ENCODE results near the gene SLC43A2. TPM values are rescaled to one million over a fixed set of nuclear protein-coding genes. Genes with fewer than 3 reads are reported as not detected.
A peak's percentile ranks its signal among the peaks of the same experiment; 100 is the strongest.
"Not testable (repeated sequence)": the region's sequence is repeated elsewhere in the genome, so short reads cannot be mapped to it uniquely, and the experiment has no call there.

SLC43A2 gene
- total RNA-seq, 2 experiments from 2014 or later, result 0.73 to 0.85 TPM

GRCh38 chr17:1548032-1548431, 80.6 kb downstream of the SLC43A2 start:
- POLR2A ChIA-PET, result interaction anchor here (0.6 to 1.1 kb wide), 2 partner anchors 31 to 55 kb away, joined by 3 read pairs; partner anchors contain the start of gene INPP5K
- Mint-ChIP-seq H3K4me3 (no peak overlapping the region), H3K36me3 (ENCODE audit: low read depth) (peaks cover 23% of the 10 kb centered on the region)

GRCh38 chr17:1546292-1546922, 82.2 kb downstream of the SLC43A2 start:
- no peaks in the 10 kb centered on the region for H3K27me3 Mint-ChIP-seq
- H3K27ac Mint-ChIP-seq, result no peak overlapping the region
- no peak for DNase-seq
- peaks cover 21% of the 10 kb centered on the region for H3K36me3 Mint-ChIP-seq (ENCODE audit: low read depth)
- H3K4me3 Mint-ChIP-seq, result no peak overlapping the region
- CTCF ChIA-PET, result no interaction called here
- H3K9me3 Mint-ChIP-seq, result no peaks in the 10 kb centered on the region
- H3K4me1 Mint-ChIP-seq, result peaks cover 4% of the 10 kb centered on the region
- POLR2A ChIA-PET, result no interaction called here

More at GRCh38 chr17:1548032-1548431, 80.6 kb downstream of the SLC43A2 start:
- DNase-seq, result no peak
- H3K27me3 Mint-ChIP-seq, result no peaks in the 10 kb centered on the region
- no peaks in the 10 kb centered on the region for H3K9me3 Mint-ChIP-seq
- H3K27ac Mint-ChIP-seq, result no peak overlapping the region
- CTCF ChIA-PET, result no interaction called here
- H3K4me1 Mint-ChIP-seq, result peaks cover 2% of the 10 kb centered on the region

GRCh38 chr17:1545618-1546017, 83.0 kb downstream of the SLC43A2 start:
- CTCF ChIA-PET, result interaction anchor here (1.4 kb wide), 1 partner anchor 13 kb away, joined by 3 read pairs; no protein-coding TSS in a partner anchor
- peaks cover 15% of the 10 kb centered on the region for H3K36me3 Mint-ChIP-seq (ENCODE audit: low read depth)
- H3K27ac Mint-ChIP-seq, result no peak overlapping the region
- H3K9me3 Mint-ChIP-seq, result no peaks in the 10 kb centered on the region
- H3K4me3 Mint-ChIP-seq, result no peak overlapping the region
- H3K27me3 Mint-ChIP-seq, result no peaks in the 10 kb centered on the region
- POLR2A ChIA-PET, result no interaction called here
- H3K4me1 Mint-ChIP-seq, result peaks cover 5% of the 10 kb centered on the region
- DNase-seq, result no peak

- POLR2A ChIA-PET, result no interaction called here
Observed at GRCh38 chr17:1542316-1542715, 86.3 kb downstream of the SLC43A2 start.

GRCh38 chr17:1541367-1541904, 87.2 kb downstream of the SLC43A2 start:
- Mint-ChIP-seq H3K4me1 (peaks cover 5% of the 10 kb centered on the region), H3K36me3 (ENCODE audit: low read depth) (peaks cover 9% of the 10 kb centered on the region), H3K9me3 (no peaks in the 10 kb centered on the region), H3K4me3 (no peak overlapping the region), H3K27ac (no peak overlapping the region), H3K27me3 (no peaks in the 10 kb centered on the region)
- CTCF ChIA-PET, result interaction anchor here (1.1 kb wide), 1 partner anchor 108 kb away, joined by 3 read pairs; the partner anchor contains the start of gene RILP
- DNase-seq, result no peak
- POLR2A ChIA-PET, result no interaction called here

More at GRCh38 chr17:1542316-1542715, 86.3 kb downstream of the SLC43A2 start:
- Mint-ChIP-seq H3K4me1 (peaks cover 5% of the 10 kb centered on the region), H3K9me3 (no peaks in the 10 kb centered on the region), H3K27ac (no peak overlapping the region), H3K4me3 (no peak overlapping the region), H3K27me3 (no peaks in the 10 kb centered on the region), H3K36me3 (ENCODE audit: low read depth) (peaks cover 12% of the 10 kb centered on the region)
- CTCF ChIA-PET, result interaction anchor here (1.1 kb wide), 1 partner anchor 107 kb away, joined by 3 read pairs; the partner anchor contains the start of gene RILP
- no peak for DNase-seq

GRCh38 chr17:1539811-1540210, 88.8 kb downstream of the SLC43A2 start:
- H3K27ac Mint-ChIP-seq, result no peak overlapping the region
- no peaks in the 10 kb centered on the region for H3K27me3 Mint-ChIP-seq
- H3K9me3 Mint-ChIP-seq, result no peaks in the 10 kb centered on the region
- POLR2A ChIA-PET, result no interaction called here
- CTCF ChIA-PET, result interaction anchor here (1.1 kb wide), 1 partner anchor 175 kb away, joined by 3 read pairs; no protein-coding TSS in a partner anchor
- peaks cover 5% of the 10 kb centered on the region for H3K4me1 Mint-ChIP-seq
- no peak for DNase-seq
- H3K4me3 Mint-ChIP-seq, result no peak overlapping the region
- peaks cover 12% of the 10 kb centered on the region for H3K36me3 Mint-ChIP-seq (ENCODE audit: low read depth)

GRCh38 chr17:1535737-1536136, 92.9 kb downstream of the SLC43A2 start:
- POLR2A ChIA-PET, result no interaction called here
- Mint-ChIP-seq H3K4me1 (no peaks in the 10 kb centered on the region), H3K27me3 (no peaks in the 10 kb centered on the region), H3K4me3 (no peak overlapping the region), H3K9me3 (no peaks in the 10 kb centered on the region), H3K27ac (no peak overlapping the region), H3K36me3 (ENCODE audit: low read depth) (peaks cover 24% of the 10 kb centered on the region)
- CTCF ChIA-PET, result interaction anchor here (1.2 kb wide), 1 partner anchor 39 kb away, joined by 7 read pairs; no protein-coding TSS in a partner anchor
- DNase-seq, result no peak

GRCh38 chr17:1533661-1534325, 94.8 kb downstream of the SLC43A2 start:
- DNase-seq, result no peak
- ChIA-PET POLR2A (interaction anchor here (1.2 to 1.8 kb wide), 3 partner anchors 14 to 96 kb away, joined by 3 to 9 read pairs (median 3); partner anchors contain the start of gene INPP5K), CTCF (interaction anchor here (0.8 to 2.5 kb wide), 11 partner anchors 12 to 194 kb away, joined by 3 to 15 read pairs (median 4); partner anchors contain the start of gene INPP5K)
- no peak overlapping the region for H3K27ac Mint-ChIP-seq
- H3K4me3 Mint-ChIP-seq, result no peak overlapping the region
- peaks cover 22% of the 10 kb centered on the region for H3K36me3 Mint-ChIP-seq (ENCODE audit: low read depth)
- H3K4me1 Mint-ChIP-seq, result no peaks in the 10 kb centered on the region
- H3K27me3 Mint-ChIP-seq, result no peaks in the 10 kb centered on the region
- H3K9me3 Mint-ChIP-seq, result no peaks in the 10 kb centered on the region

- Mint-ChIP-seq H3K9me3 (no peaks in the 10 kb centered on the region), H3K27ac (no peak overlapping the region), H3K36me3 (ENCODE audit: low read depth) (peaks cover 28% of the 10 kb centered on the region), H3K27me3 (no peaks in the 10 kb centered on the region), H3K4me1 (no peaks in the 10 kb centered on the region), H3K4me3 (no peak overlapping the region)
- DNase-seq, result peak; percentile 54
- CTCF ChIA-PET, result interaction anchor here (0.6 to 2.5 kb wide), 14 partner anchors 12 to 250 kb away, joined by 3 to 15 read pairs (median 4); partner anchors contain the start of gene INPP5K
- POLR2A ChIA-PET, result interaction anchor here (1.2 to 1.8 kb wide), 4 partner anchors 13 to 97 kb away, joined by 3 to 9 read pairs (median 3); partner anchors contain the start of gene INPP5K
Observed at GRCh38 chr17:1532836-1533602, 95.6 kb downstream of the SLC43A2 start.

- Mint-ChIP-seq H3K4me3 (no peak overlapping the region), H3K27me3 (no peaks in the 10 kb centered on the region), H3K9me3 (no peaks in the 10 kb centered on the region), H3K4me1 (peaks cover 17% of the 10 kb centered on the region), H3K27ac (no peak overlapping the region), H3K36me3 (ENCODE audit: low read depth) (peaks cover 31% of the 10 kb centered on the region)
- CTCF ChIA-PET, result interaction anchor here (0.6 kb wide), 1 partner anchor 295 kb away, joined by 3 read pairs; no protein-coding TSS in a partner anchor
- POLR2A ChIA-PET, result interaction anchor here (1.4 kb wide), 1 partner anchor 14 kb away, joined by 4 read pairs; the partner anchor contains the start of gene INPP5K
- no peak for DNase-seq
Observed at GRCh38 chr17:1529863-1530262, 98.8 kb downstream of the SLC43A2 start.

GRCh38 chr17:1526876-1527275, 101.8 kb downstream of the SLC43A2 start:
- not testable (repeated sequence) for H3K9me3 Mint-ChIP-seq, H3K27me3 Mint-ChIP-seq, DNase-seq, H3K4me3 Mint-ChIP-seq
- Mint-ChIP-seq H3K4me1 (peaks cover 17% of the 10 kb centered on the region), H3K36me3 (ENCODE audit: low read depth) (peaks cover 20% of the 10 kb centered on the region), H3K27ac (peak overlapping the region; percentile 72)
- CTCF ChIA-PET, result interaction anchor here (1.9 kb wide), 1 partner anchor 10 kb away, joined by 5 read pairs; the partner anchor contains the start of gene INPP5K
- POLR2A ChIA-PET, result interaction anchor here (0.7 to 1.7 kb wide), 3 partner anchors 11 to 165 kb away, joined by 3 to 14 read pairs (median 3); partner anchors contain the start of gene INPP5K

GRCh38 chr17:1522626-1523025, 106.0 kb downstream of the SLC43A2 start:
- CTCF ChIA-PET, result no interaction called here
- Mint-ChIP-seq H3K4me1 (peaks cover 33% of the 10 kb centered on the region), H3K4me3 (no peak overlapping the region), H3K9me3 (no peaks in the 10 kb centered on the region), H3K36me3 (ENCODE audit: low read depth) (peaks cover 7% of the 10 kb centered on the region), H3K27ac (no peak overlapping the region), H3K27me3 (no peaks in the 10 kb centered on the region)
- no peak for DNase-seq
- POLR2A ChIA-PET, result no interaction called here
